Astrocyte of the spinal cord (primary cell): Measurements from ENCODE around the gene AXIN1.
"Not testable (repeated sequence)": the region's sequence is repeated elsewhere in the genome, so short reads cannot be mapped to it uniquely, and the experiment has no call there.

ENCODE experiments used
- DNase-seq: peaks from one replicate; pipeline ENCODE4 v3.0.0; 2011; ENCODE audit warnings: low read depth, low spot score
- H3K4me3 ChIP-seq: 2 replicates; pipeline ENCODE4 v1.5.1; 2011; ENCODE audit warnings: low read depth, mild to moderate bottlenecking, low read length, moderate library complexity
- CTCF ChIP-seq: IDR thresholded peaks from 2 replicates; pipeline ENCODE4 v1.5.1; 2012; ENCODE audit warnings: low read depth, mild to moderate bottlenecking, low read length, inconsistent platforms
- in situ Hi-C: cut with HindIII; loops from 2 replicates; pipeline ENCODE4 v1.10.0; 2017; ENCODE audit warnings: low sequenced_read_pairs

AXIN1 gene

GRCh38 chr16:272633-273546, 79.6 kb downstream of the AXIN1 start:
- in situ Hi-C loops, result no loop called here
- H3K4me3 ChIP-seq, result no peak overlapping the region
- TF ChIP-seq CTCF, result no peak
- DNase-seq, result no peak

- in situ Hi-C loops, result no loop called here
- no peak overlapping the region for H3K4me3 ChIP-seq
- TF ChIP-seq CTCF, result no peak
- DNase-seq, result no peak
Observed at GRCh38 chr16:270381-271255, 81.9 kb downstream of the AXIN1 start.

GRCh38 chr16:269061-269796, 83.3 kb downstream of the AXIN1 start:
- H3K4me3 ChIP-seq, result no peak overlapping the region
- DNase-seq, result no peak
- no peak for TF ChIP-seq CTCF
- in situ Hi-C loops, result no loop called here

GRCh38 chr16:268141-269053, 84.1 kb downstream of the AXIN1 start:
- in situ Hi-C loops, result no loop called here
- no peak for TF ChIP-seq CTCF
- DNase-seq, result no peak
- no peak overlapping the region for H3K4me3 ChIP-seq

- in situ Hi-C loops, H3K4me3 ChIP-seq, DNase-seq: not testable (repeated sequence)
Observed at GRCh38 chr16:267562-267961, 85.0 kb downstream of the AXIN1 start.
